ENCODE results near the gene ZC3H14.
A peak's percentile ranks its signal among the peaks of the same experiment; 100 is the strongest.
"Not testable (repeated sequence)": the region's sequence is repeated elsewhere in the genome, so short reads cannot be mapped to it uniquely, and the experiment has no call there.

Gene ZC3H14

GRCh38 chr14:88519907-88520306, 42.9 kb upstream of the ZC3H14 start:
- no peak for ATAC-seq (ENCODE audit: low read depth)
- H3K9me3 ChIP-seq (ENCODE audit: severe bottlenecking), result no peaks in the 10 kb centered on the region
- no peaks in the 10 kb centered on the region; the same call in none of the 2 replicates for H3K36me3 ChIP-seq (ENCODE audit: low read depth)
- no peaks in the 10 kb centered on the region for H3K27me3 ChIP-seq (ENCODE audit: insufficient read depth, poor library complexity, severe bottlenecking)
- no peak overlapping the region for H3K27ac ChIP-seq (ENCODE audit: poor library complexity, severe bottlenecking)
- H3K4me3 ChIP-seq (ENCODE audit: severe bottlenecking), result no peak overlapping the region
- H3K4me1 ChIP-seq (ENCODE audit: insufficient read depth, poor library complexity, severe bottlenecking), result peaks cover 13% of the 10 kb centered on the region
- DNase-seq (ENCODE audit: low spot score), result no peak
- no peak for TF ChIP-seq CTCF (IDR thresholded peaks at IDR 0.05; ENCODE audit: poor library complexity, severe bottlenecking)

GRCh38 chr14:88521818-88522217, 41.0 kb upstream of the ZC3H14 start:
- ATAC-seq (ENCODE audit: low read depth), result 0 out of 3 replicates have a peak, but pooled peaks have one; percentile 50
- no peak for TF ChIP-seq CTCF (IDR thresholded peaks at IDR 0.05; ENCODE audit: poor library complexity, severe bottlenecking)
- Histone ChIP-seq H3K4me1 (ENCODE audit: insufficient read depth, poor library complexity, severe bottlenecking) (peaks cover 13% of the 10 kb centered on the region), H3K27me3 (ENCODE audit: insufficient read depth, poor library complexity, severe bottlenecking) (no peaks in the 10 kb centered on the region), H3K36me3 (ENCODE audit: low read depth) (no peaks in the 10 kb centered on the region; the same call in 1 of the 2 replicates), H3K27ac (ENCODE audit: poor library complexity, severe bottlenecking) (no peak overlapping the region), H3K9me3 (ENCODE audit: severe bottlenecking) (no peaks in the 10 kb centered on the region), H3K4me3 (ENCODE audit: severe bottlenecking) (no peak overlapping the region)
- no peak for DNase-seq (ENCODE audit: low spot score)

- TF ChIP-seq CTCF (IDR thresholded peaks at IDR 0.05; ENCODE audit: poor library complexity, severe bottlenecking), result no peak
Observed at GRCh38 chr14:88522393-88522792, 40.4 kb upstream of the ZC3H14 start.

GRCh38 chr14:88529889-88530288, 32.9 kb upstream of the ZC3H14 start:
- H3K36me3 ChIP-seq (ENCODE audit: low read depth), result not testable (repeated sequence)

More at GRCh38 chr14:88522393-88522792, 40.4 kb upstream of the ZC3H14 start:
- Histone ChIP-seq H3K4me3 (ENCODE audit: severe bottlenecking) (no peak overlapping the region), H3K27ac (ENCODE audit: poor library complexity, severe bottlenecking) (no peak overlapping the region), H3K4me1 (ENCODE audit: insufficient read depth, poor library complexity, severe bottlenecking) (peaks cover 13% of the 10 kb centered on the region), H3K27me3 (ENCODE audit: insufficient read depth, poor library complexity, severe bottlenecking) (no peaks in the 10 kb centered on the region), H3K36me3 (ENCODE audit: low read depth) (no peaks in the 10 kb centered on the region; the same call in 1 of the 2 replicates), H3K9me3 (ENCODE audit: severe bottlenecking) (no peaks in the 10 kb centered on the region)
- ATAC-seq (ENCODE audit: low read depth) (no peak), DNase-seq (ENCODE audit: low spot score) (no peak)

GRCh38 chr14:88533064-88533602, 29.7 kb upstream of the ZC3H14 start:
- Histone ChIP-seq H3K27me3 (ENCODE audit: insufficient read depth, poor library complexity, severe bottlenecking) (no peaks in the 10 kb centered on the region), H3K4me1 (ENCODE audit: insufficient read depth, poor library complexity, severe bottlenecking) (no peaks in the 10 kb centered on the region), H3K36me3 (ENCODE audit: low read depth) (peaks cover 15% of the 10 kb centered on the region; the same call in 1 of the 2 replicates), H3K4me3 (ENCODE audit: severe bottlenecking) (no peak overlapping the region), H3K9me3 (ENCODE audit: severe bottlenecking) (no peaks in the 10 kb centered on the region), H3K27ac (ENCODE audit: poor library complexity, severe bottlenecking) (no peak overlapping the region)
- no peak for ATAC-seq (ENCODE audit: low read depth)
- DNase-seq (ENCODE audit: low spot score), result no peak
- no peak for TF ChIP-seq CTCF (IDR thresholded peaks at IDR 0.05; ENCODE audit: poor library complexity, severe bottlenecking)

More at GRCh38 chr14:88529889-88530288, 32.9 kb upstream of the ZC3H14 start:
- ATAC-seq (ENCODE audit: low read depth); H3K27ac ChIP-seq (ENCODE audit: poor library complexity, severe bottlenecking); H3K4me1 ChIP-seq (ENCODE audit: insufficient read depth, poor library complexity, severe bottlenecking); H3K27me3 ChIP-seq (ENCODE audit: insufficient read depth, poor library complexity, severe bottlenecking); DNase-seq (ENCODE audit: low spot score); H3K9me3 ChIP-seq (ENCODE audit: severe bottlenecking); H3K4me3 ChIP-seq (ENCODE audit: severe bottlenecking): not testable (repeated sequence)

Data from RWPE2 (cell line).